Measurements from ENCODE around the gene HIP1.
A peak's percentile ranks its signal among the peaks of the same experiment; 100 is the strongest.
"Not testable (repeated sequence)": the region's sequence is repeated elsewhere in the genome, so short reads cannot be mapped to it uniquely, and the experiment has no call there.

HIP1 gene

DNA sequence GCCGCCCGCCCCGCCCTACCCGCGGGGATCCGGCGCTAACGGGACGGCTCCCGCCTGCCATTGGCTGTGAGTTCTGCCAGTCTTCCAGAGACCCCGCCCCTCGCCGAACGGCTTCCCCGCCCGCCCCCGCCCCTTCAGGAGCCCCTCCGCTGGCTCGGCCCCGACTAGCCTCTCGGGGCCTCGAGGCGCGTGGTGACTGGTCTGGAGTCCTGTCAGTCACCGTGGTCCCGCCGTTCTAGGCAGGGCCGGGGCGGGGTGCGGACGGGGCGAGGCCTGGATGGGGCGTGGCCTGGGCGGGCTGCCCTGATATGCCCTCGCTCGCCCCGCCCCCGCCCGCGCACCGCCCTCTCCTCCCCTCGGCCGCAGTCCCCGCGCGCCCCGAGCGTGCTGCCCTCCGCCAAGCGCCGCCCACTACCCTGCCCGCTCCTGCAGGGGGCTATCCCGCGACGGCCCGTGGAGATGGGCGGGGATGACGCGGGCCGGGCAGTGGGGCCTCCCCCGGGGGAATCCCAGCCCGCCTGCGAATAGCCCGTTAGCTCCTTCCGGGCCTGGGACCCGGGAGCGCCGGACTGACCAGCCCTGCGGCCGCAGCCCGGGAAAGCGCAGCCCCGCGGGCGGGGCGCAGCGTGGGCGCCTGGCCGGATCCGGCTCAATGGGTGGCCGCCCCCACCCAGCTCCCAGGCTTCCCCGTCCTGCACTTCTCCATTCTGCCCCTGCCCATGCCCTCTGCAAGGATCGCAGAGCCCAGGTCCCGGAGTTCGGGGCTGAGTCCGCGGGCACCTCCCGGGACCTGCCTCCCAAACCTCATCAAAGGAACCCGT, 444 bp upstream of the HIP1 start:
- DNase-seq, result peak; percentile 99

GRCh38 chr7:75737856-75738603, 711 bp downstream of the HIP1 start:
- DNase-seq, result peak; percentile 5

DNA sequence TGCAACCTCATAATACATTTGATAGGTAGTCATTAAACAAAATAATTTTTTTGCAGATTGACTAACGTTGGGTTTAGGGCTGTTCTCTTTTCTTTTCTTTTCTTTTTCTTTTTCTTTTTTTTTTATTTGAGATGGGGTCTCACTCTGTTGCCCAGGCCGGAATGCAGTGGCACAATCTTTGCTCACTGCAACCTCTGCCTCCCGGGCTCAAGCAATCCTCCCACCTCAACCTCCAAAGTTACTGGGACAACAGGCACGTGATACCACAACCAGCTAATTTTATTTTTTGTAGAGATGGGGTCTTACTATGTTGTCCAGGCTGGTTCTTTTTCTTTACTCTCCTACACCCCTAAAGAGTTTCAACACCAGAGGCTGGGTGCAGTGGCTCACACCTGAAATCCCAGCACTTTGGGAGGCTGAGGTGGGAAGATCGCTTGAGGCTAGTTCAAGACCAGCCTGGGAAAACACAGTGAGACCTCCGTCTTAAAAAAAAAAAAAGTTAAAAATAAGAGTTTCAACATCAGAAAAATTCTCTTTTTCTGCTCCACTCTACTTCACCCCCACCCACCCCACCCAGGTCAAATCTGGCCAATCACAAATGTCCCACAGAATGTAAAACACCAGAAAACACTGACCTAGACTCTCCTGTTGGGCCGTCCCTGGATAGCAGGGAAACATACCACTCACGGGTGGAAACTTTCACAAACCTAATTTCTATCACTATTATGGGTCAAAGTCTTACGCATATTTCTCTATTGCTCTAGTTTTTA, 3.0 kb downstream of the HIP1 start:
- no peak for DNase-seq

GRCh38 chr7:75734586-75735458, 3.9 kb downstream of the HIP1 start:
- no peak for DNase-seq

- no peak for DNase-seq
Measured at GRCh38 chr7:75732764-75733630, 5.7 kb downstream of the HIP1 start.

DNA sequence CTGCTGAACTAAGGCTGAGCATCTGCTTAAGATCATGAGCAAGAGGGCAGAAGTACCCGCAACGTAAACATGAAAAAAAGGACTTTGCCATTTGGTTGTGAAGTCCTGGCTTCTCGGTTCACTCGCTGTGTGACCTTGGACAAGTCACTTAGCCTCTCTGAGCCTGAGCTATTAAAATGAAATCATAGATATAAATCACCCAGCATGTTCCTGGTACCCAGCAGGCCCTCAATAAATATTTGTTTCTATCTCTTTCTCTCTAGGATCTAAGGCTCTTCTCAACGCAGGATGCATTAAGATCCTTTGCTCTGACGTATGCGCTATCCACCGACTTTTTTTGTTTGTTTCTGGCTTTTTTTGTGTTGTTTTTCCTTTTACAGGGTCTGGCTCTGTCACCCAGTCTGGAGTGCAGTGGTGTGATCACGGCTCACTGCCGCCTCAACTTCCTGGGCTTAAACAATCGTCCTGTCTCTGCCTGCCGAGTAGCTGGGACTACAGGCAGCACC, 6.7 kb downstream of the HIP1 start:
- no peak for DNase-seq

GRCh38 chr7:75729851-75730274, 8.9 kb downstream of the HIP1 start:
- peak; percentile 16 for DNase-seq

DNA sequence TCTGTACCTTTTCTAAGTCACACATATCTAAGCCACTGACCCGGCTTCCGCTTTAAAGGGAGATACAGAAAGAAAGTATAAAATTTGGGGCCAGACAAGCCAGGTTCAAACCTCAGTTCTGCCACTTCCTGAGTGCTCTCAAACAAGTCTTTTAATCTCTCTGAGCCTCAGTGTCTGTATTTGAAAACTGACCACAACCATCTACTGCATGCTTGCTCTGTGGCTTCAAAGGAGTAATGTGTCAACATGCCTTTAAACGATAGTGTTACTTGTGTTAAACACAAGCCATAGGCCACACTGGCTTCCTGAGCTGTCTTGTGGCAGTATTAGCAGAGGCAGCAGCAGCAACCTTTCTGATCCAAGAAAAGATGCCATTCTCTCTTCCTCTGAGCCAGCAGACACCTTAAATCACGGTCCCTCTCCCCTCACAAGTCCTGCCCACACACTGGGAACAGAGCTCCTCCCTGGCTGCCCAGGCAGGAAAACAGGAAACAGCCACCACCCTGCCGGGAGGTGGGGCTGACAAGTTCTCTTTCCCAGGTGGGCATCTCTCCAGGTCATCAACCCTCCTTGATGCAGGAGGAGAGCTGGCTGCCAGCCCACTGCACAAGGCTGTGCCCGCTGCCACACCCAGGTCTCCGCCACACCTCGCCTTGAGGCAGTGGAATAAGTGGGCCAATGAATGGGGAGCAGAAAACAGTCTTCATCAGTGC, 10.7 kb downstream of the HIP1 start:
- peak; percentile 65 for DNase-seq

- not testable (repeated sequence) for DNase-seq
Measured at GRCh38 chr7:75727351-75727750, 11.4 kb downstream of the HIP1 start.

GRCh38 chr7:75725306-75725705, 13.4 kb downstream of the HIP1 start:
- DNase-seq, result no peak

DNA sequence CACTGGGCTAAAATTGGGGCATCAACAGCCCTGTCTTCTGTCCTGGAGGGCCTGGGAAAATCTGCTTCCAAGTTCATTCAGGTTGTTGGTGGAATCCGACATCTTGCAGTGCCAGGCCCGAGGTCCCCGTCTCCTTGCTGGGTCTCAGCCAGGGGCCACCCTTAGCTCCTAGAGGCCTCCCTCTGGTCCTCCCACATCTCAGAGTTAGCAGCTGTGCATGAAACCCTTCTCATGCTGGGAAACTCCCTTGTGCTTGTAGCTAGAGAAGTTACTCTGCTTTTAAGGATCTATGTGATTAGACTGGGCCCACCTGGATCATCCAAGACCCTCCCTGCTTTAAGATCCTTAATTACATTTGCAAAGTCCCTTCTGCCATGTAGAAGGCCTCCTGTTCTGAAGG, 15.3 kb downstream of the HIP1 start:
- no peak for DNase-seq

DNA sequence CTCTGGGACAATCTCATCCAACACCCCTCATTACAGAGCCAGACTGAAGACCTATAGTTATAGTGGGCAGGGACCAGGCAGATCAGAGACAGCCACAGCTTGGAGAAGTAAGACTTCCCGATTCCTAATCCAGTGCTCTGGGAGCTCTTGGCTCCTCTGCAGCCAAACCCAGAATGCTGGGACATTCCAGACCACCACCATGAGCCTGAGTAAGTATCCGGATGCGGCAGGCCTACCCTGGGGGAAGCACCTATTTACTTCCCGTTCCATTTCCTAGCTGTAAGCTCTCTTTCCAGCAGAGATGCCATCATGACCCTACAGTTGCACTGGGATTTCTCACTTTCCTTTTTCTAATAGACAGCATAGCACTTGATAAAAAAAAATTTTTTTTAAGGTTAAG, 16.4 kb downstream of the HIP1 start:
- DNase-seq, result no peak

GRCh38 chr7:75721922-75722321, 16.8 kb downstream of the HIP1 start:
- DNase-seq, result not testable (repeated sequence)

- no peak for DNase-seq
Measured at GRCh38 chr7:75721426-75721825, 17.3 kb downstream of the HIP1 start.

- DNase-seq, result no peak
Measured at GRCh38 chr7:75719626-75720025, 19.1 kb downstream of the HIP1 start.

DNA sequence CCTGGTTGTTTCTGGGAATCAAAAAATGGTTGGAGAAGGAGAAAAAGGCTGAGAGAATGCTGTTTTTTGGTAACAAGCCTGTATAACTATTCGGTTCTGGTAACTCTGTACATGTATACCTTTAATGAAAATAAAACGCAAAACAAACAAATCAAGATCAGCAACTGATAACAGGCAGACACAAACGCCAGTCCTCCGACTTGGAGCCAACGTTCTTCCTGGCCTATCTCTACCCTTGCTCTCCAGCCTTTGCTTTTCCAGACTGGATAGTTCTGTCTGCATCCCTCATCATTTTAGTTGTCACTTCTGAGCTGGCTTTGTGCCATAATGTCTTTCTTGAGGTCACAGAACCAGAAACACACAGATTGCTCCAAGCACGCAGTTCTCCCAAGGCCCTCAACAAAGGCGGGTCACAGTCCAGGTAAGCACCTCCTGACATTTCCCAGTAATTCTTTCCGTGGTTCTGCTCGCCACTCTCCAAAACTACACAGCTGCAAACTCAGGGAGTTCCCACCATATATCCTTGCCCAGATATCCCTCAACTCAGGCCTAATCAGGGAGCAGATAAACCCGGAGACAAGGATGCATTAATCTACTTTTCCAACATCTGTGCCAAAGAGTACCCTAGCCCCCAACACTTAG, 20.2 kb downstream of the HIP1 start:
- DNase-seq, result no peak

- DNase-seq, result not testable (repeated sequence)
Measured at GRCh38 chr7:75717746-75718145, 21.0 kb downstream of the HIP1 start.

GRCh38 chr7:75716992-75717626, 21.6 kb downstream of the HIP1 start:
- DNase-seq, result no peak

DNA sequence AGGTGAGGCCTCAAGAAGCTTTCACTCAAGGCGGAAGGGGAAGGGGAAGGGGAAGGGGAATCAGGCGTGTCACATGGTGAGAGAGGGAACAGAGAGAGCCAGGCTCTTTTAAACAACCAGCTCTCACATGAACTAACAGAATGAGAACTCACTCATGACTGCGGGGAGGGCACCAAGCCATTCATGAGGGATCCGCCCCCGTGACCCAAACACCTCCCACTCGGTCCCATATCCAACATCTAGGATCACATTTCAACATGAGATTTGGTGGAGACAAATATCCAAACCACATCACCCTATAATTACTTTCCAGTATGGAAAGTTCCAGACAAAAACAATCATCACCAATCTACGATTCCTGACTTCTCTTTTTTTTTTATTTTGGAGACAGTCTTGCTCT, 22.9 kb downstream of the HIP1 start:
- DNase-seq, result no peak

Measured in activated CD4-positive, alpha-beta T cell treated with anti-CD3 and anti-CD28 coated beads, Interleukin-10, Interleukin-2, amounts not matched to agents 100 ng/mL and 50 ng/mL, durations not matched to agents 16 hours and 8 hours (primary cell).